Endothelial cell of umbilical vein (primary cell): Measurements from ENCODE around the gene RAB24. TPM values are rescaled to one million over a fixed set of nuclear protein-coding genes. Genes with fewer than 3 reads are reported as not detected.

Source experiments
- BruUV-seq: library from RNA; stranded (reverse); fragments of 400-500 nt; replicated peaks from 2 replicates; lab custom pipeline; 2021; lab: Mats Ljungman, UMichigan
- CTCF ChIA-PET: fragments of 300-600, 350-600 bp; sonication (Branson Sonifier 250); formaldehyde crosslinking; loops from one replicate; lab custom pipeline; 2021; ENCODE audit warnings: antibody characterized with exemption, inconsistent platforms; lab: Charles Lee
- POLR2A ChIA-PET: fragments of 300-600, 350-600 bp; sonication (Branson Sonifier 250); formaldehyde crosslinking; loops from one replicate; lab custom pipeline; 2021; ENCODE audit warnings: antibody characterized with exemption, inconsistent platforms; lab: Charles Lee
- DNase-seq: peaks from one replicate; pipeline ENCODE4 v3.0.0-alpha.2; 2011; ENCODE audit warnings: low read depth, low spot score
- FAIRE-seq: peaks from 2 replicates; lab custom pipeline; 2011; peaks lifted over from hg19 to GRCh38; lab: Jason Lieb, UNC
- H2AFZ ChIP-seq: 2 replicates; pipeline ENCODE4 v1.6.0; 2012; ENCODE audit warnings: low read depth, low read length, control low read depth, inconsistent platforms
- H3K27ac ChIP-seq: 2 replicates; pipeline ENCODE4 v1.5.1; 2011; ENCODE audit warnings: low read depth, mild to moderate bottlenecking, control low read depth, low read length, moderate library complexity; ENCODE audit not compliant: insufficient read depth
- H3K27me3 ChIP-seq, 2 experiments: 2 replicates each; pipeline versions ENCODE4 v1.6.0 to v1.6.1; 2011; ENCODE audit warnings: low read length in 2 of 2, mixed read lengths in 1 of 2; ENCODE audit not compliant: control insufficient read depth in 2 of 2, insufficient read depth in 2 of 2
- H3K36me3 ChIP-seq, 2 experiments: 2 replicates in 1 of 2; 3 replicates in 1 of 2; pipeline ENCODE4 v1.5.1; 2011; ENCODE audit warnings: low read length in 2 of 2, mild to moderate bottlenecking in 1 of 2, moderate library complexity in 1 of 2; ENCODE audit not compliant: control insufficient read depth in 2 of 2, insufficient read depth in 2 of 2; ENCODE audit errors: extremely low read depth in 1 of 2
- H3K4me1 ChIP-seq: 3 replicates; pipeline ENCODE4 v1.5.1; 2011; ENCODE audit warnings: mild to moderate bottlenecking, low read length; ENCODE audit not compliant: control insufficient read depth, insufficient read depth; ENCODE audit errors: extremely low read depth
- H3K4me2 ChIP-seq: 2 replicates; pipeline ENCODE4 v1.6.1; 2011; ENCODE audit warnings: low read length, control low read depth, mixed read lengths; ENCODE audit not compliant: insufficient read depth
- H3K4me3 ChIP-seq, 3 experiments: fragments of 200-600 bp in 1 of 3; sonication (generic), shearing (Covaris generic) in 1 of 3; replicated peaks in 1 of 3; 2 replicates each; pipeline ENCODE4 v1.5.1; 2011 to 2016; ENCODE audit warnings: control low read depth in 3 of 3, low read length in 3 of 3, mild to moderate bottlenecking in 2 of 3, inconsistent platforms in 1 of 3, low read depth in 1 of 3, moderate library complexity in 1 of 3; ENCODE audit not compliant: insufficient read depth in 1 of 3
- H3K79me2 ChIP-seq: 2 replicates; pipeline ENCODE4 v1.6.0; 2012; ENCODE audit warnings: low read length, inconsistent platforms; ENCODE audit not compliant: control insufficient read depth, insufficient read depth
- H3K9ac ChIP-seq: replicated peaks from 2 replicates; pipeline ENCODE3; 2011; ENCODE audit warnings: low read length, control low read depth; ENCODE audit not compliant: insufficient read depth; ENCODE audit errors: extremely low read depth
- H3K9me1 ChIP-seq: replicated peaks from 3 replicates; pipeline ENCODE4 v1.6.0; 2011; ENCODE audit warnings: mild to moderate bottlenecking, low read length; ENCODE audit not compliant: control insufficient read depth, insufficient read depth; ENCODE audit errors: extremely low read depth
- H3K9me3 ChIP-seq: replicated peaks from 2 replicates; pipeline ENCODE4 v1.5.1; 2012; ENCODE audit warnings: low read length, inconsistent platforms; ENCODE audit not compliant: control insufficient read depth, insufficient read depth
- H4K20me1 ChIP-seq: replicated peaks from 2 replicates; pipeline ENCODE3; 2011; ENCODE audit warnings: mild to moderate bottlenecking, low read length; ENCODE audit not compliant: control insufficient read depth, insufficient read depth; ENCODE audit errors: extremely low read depth
- EZH2 ChIP-seq: IDR thresholded peaks from 2 replicates; pipeline ENCODE4 v1.6.1; 2012; ENCODE audit warnings: borderline replicate concordance, low read depth, mild to moderate bottlenecking, moderate library complexity, low read length, inconsistent platforms; ENCODE audit not compliant: severe bottlenecking
- FOS ChIP-seq: IDR thresholded peaks from 2 replicates; pipeline ENCODE4 v1.6.1; 2011; ENCODE audit warnings: mild to moderate bottlenecking, low read length, moderate library complexity, borderline replicate concordance; ENCODE audit not compliant: insufficient read depth
- GATA2 ChIP-seq: IDR thresholded peaks from 2 replicates; pipeline ENCODE4 v1.7.0; 2011; ENCODE audit warnings: low read depth, mild to moderate bottlenecking, moderate library complexity, mixed read lengths, low read length; ENCODE audit not compliant: insufficient read length, insufficient read depth
- JUN ChIP-seq: IDR thresholded peaks from 2 replicates; pipeline ENCODE4 v1.6.1; 2011; ENCODE audit warnings: borderline replicate concordance, low read depth; ENCODE audit not compliant: insufficient read length, insufficient read depth
- MYC ChIP-seq: IDR thresholded peaks from one replicate; pipeline ENCODE4 v1.6.1; 2011; ENCODE audit warnings: mild to moderate bottlenecking, low read depth, low read length
- POLR2A ChIP-seq: IDR thresholded peaks from 2 replicates; pipeline ENCODE4 v1.6.1; 2012; ENCODE audit warnings: low read depth, mild to moderate bottlenecking, control low read depth, low read length
- POLR2AphosphoS5 ChIP-seq: IDR thresholded peaks from 2 replicates; pipeline ENCODE4 v1.6.1; 2012; ENCODE audit warnings: low read depth, mild to moderate bottlenecking, control low read depth, low read length, moderate library complexity; ENCODE audit not compliant: insufficient read depth
- dilution Hi-C: fragments of 300-500 bp; cut with MboI; formaldehyde crosslinking; loops from one replicate; pipeline ENCODE4 v1.15.0; 2019; ENCODE audit warnings: low sequenced_read_pairs; ENCODE audit not compliant: extremely low pct_ligation_motif_present
- intact Hi-C: fragments of 100-400 bp; cut with micrococcal nuclease; formaldehyde crosslinking; loops from one replicate; pipeline ENCODE4 v1.10.0; 2022
- polyA plus RNA-seq, 4 experiments: library from polyadenylated mRNA; depleted of rRNA in 3 of 4; stranded (reverse) in 3 of 4; unstranded in 1 of 4; fragments of >200 nt; gene quantifications; 2 replicates each; pipeline versions ENCODE4 v1.2.1 to v1.2.3, GENCODE V29; 2011 to 2012; ENCODE audit warnings: missing spikeins in 1 of 4
- total RNA-seq: library from RNA; stranded (reverse); gene quantifications from 2 replicates; pipeline ENCODE4 v1.2.3, GENCODE V29; 2021
- TF ChIP-seq, protein P1 (sequence below), 2 donors: IDR thresholded peaks; 1 replicate in 1 of 2; 2 replicates in 1 of 2; pipeline ENCODE4 v1.5.1; 2011; ENCODE audit warnings: low read length in 2 of 2, mild to moderate bottlenecking in 2 of 2, moderate library complexity in 2 of 2, control low read depth in 1 of 2, inconsistent platforms in 1 of 2, low read depth in 1 of 2; ENCODE audit not compliant: insufficient read depth in 1 of 2; ENCODE audit errors: extremely low read depth in 1 of 2
- TF ChIP-seq, protein P2 (sequence below): IDR thresholded peaks from 2 replicates; pipeline ENCODE4 v1.6.1; 2011; ENCODE audit not compliant: insufficient read depth, insufficient read length

Gene RAB24
- total and polyA plus RNA-seq, 2 donors (not counting 3 experiments of a cell fraction or from before 2014, with no cell fraction given): 20.7 to 44.0 TPM

DNA sequence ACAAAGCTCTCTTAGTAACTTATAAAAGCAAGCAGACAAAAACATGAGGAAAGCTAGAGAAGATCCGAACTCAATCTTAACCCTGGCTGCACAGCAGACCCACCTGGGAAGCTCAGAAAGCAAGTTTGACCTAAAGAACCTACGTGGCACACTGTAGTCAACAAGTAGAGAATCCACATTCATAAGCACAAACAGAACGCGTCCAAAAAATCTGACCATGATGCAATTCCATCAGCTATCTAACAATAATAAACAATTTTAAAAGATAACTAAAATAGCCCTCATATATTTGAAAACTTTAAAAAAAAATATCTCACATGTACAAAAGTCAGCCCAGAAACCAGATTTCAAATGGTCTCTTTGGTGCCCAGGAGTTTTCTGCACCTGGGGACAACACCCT, 43.3 kb upstream of the RAB24 start:
- no TSS peak for BruUV-seq
- H3K36me3 ChIP-seq: peaks cover 2 to 8% of the 10 kb centered on the region in 2 experiments
- H3K27ac ChIP-seq: no peak overlapping the region
- H3K4me1 ChIP-seq: peaks cover 17% of the 10 kb centered on the region
- TF ChIP-seq MYC (no peak), GATA2 (no peak), JUN (no peak), POLR2AphosphoS5 (no peak), EZH2 (no peak), POLR2A (no peak), FOS (no peak)
- TF ChIP-seq, protein P1, sequence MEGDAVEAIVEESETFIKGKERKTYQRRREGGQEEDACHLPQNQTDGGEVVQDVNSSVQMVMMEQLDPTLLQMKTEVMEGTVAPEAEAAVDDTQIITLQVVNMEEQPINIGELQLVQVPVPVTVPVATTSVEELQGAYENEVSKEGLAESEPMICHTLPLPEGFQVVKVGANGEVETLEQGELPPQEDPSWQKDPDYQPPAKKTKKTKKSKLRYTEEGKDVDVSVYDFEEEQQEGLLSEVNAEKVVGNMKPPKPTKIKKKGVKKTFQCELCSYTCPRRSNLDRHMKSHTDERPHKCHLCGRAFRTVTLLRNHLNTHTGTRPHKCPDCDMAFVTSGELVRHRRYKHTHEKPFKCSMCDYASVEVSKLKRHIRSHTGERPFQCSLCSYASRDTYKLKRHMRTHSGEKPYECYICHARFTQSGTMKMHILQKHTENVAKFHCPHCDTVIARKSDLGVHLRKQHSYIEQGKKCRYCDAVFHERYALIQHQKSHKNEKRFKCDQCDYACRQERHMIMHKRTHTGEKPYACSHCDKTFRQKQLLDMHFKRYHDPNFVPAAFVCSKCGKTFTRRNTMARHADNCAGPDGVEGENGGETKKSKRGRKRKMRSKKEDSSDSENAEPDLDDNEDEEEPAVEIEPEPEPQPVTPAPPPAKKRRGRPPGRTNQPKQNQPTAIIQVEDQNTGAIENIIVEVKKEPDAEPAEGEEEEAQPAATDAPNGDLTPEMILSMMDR (IDR thresholded peaks at IDR 0.05; ENCODE audit: extremely low read depth in 1 of 2, insufficient read depth in 1 of 2, low read depth in 1 of 2, low read length in 2 of 2): no peak
- TF ChIP-seq, protein P2, sequence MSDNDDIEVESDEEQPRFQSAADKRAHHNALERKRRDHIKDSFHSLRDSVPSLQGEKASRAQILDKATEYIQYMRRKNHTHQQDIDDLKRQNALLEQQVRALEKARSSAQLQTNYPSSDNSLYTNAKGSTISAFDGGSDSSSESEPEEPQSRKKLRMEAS: no peak
- intact Hi-C loops: no loop called here
- DNase-seq: no peak
- H3K79me2 ChIP-seq: peaks cover 68% of the 10 kb centered on the region
- CTCF ChIA-PET: interaction anchor here (0.8 to 1.6 kb wide), 3 partner anchors 36 to 58 kb away, joined by 3 read pairs; no protein-coding TSS in a partner anchor
- H3K4me2 ChIP-seq: no peak overlapping the region
- no peaks in the 10 kb centered on the region for H3K9me3 ChIP-seq
- no peak overlapping the region for H3K9ac ChIP-seq
- POLR2A ChIA-PET: no interaction called here
- H2AFZ ChIP-seq: no peak overlapping the region
- no peaks in the 10 kb centered on the region for H3K27me3 ChIP-seq
- H4K20me1 ChIP-seq: no peaks in the 10 kb centered on the region
- no peak overlapping the region for H3K4me3 ChIP-seq
- no peaks in the 10 kb centered on the region for H3K9me1 ChIP-seq
- dilution Hi-C loops: no loop called here
- FAIRE-seq: no peak
